CD4-positive, alpha-beta T cell treated with Interleukin-6 at 100 ng/mL for 8 hours (primary cell): ENCODE results near the gene MPO.
A peak's percentile ranks its signal among the peaks of the same experiment; 100 is the strongest.

Experiments
- DNase-seq: peaks from one replicate; pipeline ENCODE4 v3.0.0-alpha.2; 2020; ENCODE audit warnings: mixed read lengths, low spot score

The MPO gene

GRCh38 chr17:58306131-58306951, 25.6 kb upstream of the MPO start:
- DNase-seq, result no peak

DNA sequence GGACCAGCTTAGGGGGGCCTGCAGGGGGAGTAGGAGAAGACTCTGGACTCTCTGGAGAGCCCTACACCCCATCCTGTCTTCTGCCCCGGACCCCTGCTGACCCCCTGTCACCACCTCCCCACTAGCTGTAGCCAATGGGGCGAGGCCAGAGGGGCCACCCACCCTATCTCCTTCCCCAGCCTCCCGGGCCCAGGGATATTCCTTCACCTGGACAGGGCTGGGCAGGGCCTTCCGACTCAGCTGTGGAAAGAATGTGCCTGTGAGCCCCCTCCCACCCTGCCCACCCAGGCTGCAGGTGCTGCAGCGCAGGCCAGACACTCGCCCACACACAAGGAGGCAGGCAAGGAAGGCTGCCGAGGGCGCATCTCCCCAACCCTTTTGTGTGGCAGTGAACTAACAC, 24.9 kb upstream of the MPO start:
- DNase-seq, result no peak

GRCh38 chr17:58304750-58305486, 24.2 kb upstream of the MPO start:
- no peak for DNase-seq

DNA sequence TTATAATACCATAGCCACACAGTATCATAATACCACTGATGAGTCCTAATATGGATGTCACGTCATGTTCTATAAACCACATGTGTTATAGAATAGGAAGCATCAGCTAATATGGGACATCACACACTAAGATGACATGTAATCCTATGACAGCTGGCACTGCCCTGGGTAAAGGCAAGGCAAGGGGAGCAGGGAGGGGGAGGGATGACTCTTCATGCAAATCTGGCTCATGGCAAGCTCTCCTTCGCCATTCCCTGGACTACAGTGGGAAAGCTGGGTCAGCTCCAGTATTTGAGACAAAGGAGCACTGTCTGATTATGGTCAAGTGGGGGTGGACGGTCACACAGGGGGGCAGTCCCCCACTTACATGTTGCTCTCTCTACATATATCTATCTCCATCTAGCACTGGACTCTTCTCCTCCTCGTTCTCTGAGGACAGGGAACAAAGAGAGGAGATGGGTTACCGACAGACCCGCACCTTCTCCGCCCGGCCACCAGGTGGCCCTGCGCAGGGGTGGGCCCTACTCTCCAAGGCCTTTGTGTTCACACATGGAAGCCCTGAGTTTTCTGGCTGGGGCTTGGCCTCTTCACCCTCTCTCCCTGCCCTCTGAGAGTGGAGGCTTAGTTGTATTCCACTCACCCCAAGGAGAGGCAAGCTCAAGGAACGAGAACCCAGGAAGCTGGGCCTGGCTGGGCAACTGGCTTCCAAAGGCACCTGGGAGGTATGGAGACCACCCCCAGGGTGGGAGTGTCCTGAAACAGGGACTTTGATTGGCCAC, 23.4 kb upstream of the MPO start:
- DNase-seq, result peak; percentile 60

GRCh38 chr17:58302919-58303585, 22.3 kb upstream of the MPO start:
- no peak for DNase-seq

GRCh38 chr17:58302171-58302918, 21.6 kb upstream of the MPO start:
- no peak for DNase-seq

- DNase-seq, result no peak
Measured at GRCh38 chr17:58301504-58302150, 20.9 kb upstream of the MPO start.

GRCh38 chr17:58300336-58300735, 19.6 kb upstream of the MPO start:
- no peak for DNase-seq

GRCh38 chr17:58294034-58294433, 13.3 kb upstream of the MPO start:
- no peak for DNase-seq

GRCh38 chr17:58291246-58291645, 10.5 kb upstream of the MPO start:
- DNase-seq, result no peak

DNA sequence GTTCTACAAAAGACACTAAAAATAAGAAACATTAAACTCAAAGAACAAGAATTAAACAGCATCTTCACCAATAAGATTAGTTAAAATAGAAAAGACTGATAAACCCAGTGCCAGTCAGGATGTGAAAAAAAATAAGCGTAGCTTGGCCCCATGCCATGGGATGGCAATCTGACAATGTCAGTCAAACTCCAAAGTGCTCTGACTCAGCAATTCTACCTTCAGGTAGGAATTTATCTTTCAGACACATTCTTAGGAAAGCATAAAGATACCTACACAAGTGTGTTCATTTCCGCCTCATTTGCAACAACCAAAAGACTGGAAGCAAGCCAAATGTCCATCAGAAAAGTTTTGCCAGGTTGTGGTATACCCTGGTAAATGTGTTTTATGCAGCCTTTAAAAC, 9.1 kb upstream of the MPO start:
- no peak for DNase-seq

DNA sequence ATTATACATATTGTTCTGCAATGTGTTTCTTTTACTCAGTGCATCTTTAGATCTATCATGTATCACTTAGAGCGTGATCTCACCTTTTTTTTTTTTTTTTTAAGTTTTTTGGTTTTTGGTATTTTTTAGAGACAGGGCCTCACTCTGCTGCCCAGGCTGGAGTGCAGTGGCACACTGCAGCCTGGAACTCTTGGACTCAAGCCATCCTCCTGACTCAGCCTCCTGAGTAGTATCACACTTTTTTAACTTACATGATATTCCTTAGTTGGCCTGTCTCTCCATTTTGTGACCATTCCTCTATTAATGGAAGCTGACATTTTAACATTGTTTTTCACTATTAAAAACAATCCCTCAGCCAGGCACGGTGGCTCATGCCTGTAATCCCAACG, 4.7 kb upstream of the MPO start:
- no peak for DNase-seq

DNA sequence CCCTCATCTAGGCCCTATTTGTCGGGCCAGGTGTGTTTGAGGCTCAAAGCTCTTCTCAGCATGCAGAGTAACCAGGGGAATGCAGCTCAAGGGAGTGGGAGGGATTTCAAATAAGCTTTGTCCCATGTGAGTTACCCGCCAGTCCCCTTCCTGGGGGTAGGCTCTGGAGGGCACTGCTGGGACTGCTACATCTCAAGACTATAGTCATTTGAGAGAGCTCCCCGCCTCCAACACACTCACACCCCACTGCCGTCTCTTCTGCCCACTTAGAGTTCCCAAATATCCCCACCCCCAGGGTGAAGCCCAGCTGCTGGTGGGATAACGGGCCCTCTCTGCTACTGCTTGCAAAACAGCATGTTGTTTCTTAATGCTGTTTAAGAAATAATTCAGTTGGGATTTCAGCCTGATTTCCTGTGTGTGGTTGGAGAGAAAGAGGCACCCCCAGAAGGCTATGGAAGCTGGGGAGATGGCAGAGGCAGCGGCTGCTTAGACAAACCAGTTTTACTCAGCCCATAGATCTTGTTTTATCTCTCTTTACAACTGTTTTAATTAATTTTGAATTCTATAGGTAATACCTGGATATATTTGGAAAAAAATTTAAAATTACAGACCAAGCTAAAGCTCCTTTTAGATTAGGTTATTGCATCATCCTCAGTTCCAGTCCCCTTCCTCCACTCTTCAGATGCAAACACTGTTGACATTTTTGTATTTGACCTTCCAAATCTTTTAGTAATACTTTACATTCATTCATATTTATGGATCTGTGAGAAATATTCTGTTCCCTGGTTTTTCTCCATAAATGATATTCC, 4.1 kb upstream of the MPO start:
- DNase-seq, result no peak

DNA sequence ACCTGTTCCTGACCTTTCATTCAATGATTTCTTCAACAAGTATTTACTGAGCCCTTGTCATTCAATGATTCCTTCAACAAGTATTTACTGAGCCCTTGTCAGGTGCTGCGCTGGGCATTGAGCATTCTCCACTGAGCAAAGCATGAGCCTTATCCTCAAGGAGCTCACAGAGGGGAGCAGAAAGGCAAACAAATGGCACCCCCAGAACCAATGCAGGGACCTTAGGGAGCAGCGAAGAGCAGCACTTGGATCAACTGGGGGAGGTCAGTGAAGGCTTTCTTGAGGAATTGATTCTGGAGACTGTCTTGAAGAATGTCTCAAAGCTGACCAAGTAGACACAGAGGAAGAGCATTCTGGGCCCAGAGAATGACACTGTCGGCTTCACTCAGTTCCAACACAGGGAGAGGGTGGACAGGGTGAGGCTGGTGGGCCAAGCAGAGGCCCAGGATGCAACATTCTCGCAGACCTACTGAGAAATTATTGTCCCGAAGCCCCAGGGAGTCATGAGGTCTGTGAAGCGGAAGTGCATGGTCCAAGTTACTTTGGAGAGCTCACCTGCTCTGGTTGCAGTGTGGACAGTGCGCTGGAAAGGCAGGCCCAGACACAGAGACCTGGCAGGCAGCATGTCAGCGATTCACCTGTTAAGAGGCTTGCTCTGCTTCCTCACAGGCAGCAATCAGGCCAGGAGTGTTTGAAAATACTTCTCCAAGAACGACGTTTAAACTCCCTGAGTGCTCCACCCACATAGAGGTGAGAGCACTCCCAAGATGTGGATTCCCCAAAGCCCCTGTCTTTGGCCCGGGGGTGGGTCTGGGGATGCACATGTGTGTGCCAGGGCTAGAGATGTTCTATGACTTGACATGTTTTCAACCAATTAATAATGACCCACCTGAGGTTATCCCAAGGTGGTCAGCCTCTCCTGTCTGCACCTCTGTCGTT, 3.2 kb upstream of the MPO start:
- no peak for DNase-seq

- DNase-seq, result no peak
Measured at GRCh38 chr17:58282442-58282841, 1.7 kb upstream of the MPO start.

- DNase-seq, result no peak
Measured at GRCh38 chr17:58281511-58282011, 826 bp upstream of the MPO start.

DNA sequence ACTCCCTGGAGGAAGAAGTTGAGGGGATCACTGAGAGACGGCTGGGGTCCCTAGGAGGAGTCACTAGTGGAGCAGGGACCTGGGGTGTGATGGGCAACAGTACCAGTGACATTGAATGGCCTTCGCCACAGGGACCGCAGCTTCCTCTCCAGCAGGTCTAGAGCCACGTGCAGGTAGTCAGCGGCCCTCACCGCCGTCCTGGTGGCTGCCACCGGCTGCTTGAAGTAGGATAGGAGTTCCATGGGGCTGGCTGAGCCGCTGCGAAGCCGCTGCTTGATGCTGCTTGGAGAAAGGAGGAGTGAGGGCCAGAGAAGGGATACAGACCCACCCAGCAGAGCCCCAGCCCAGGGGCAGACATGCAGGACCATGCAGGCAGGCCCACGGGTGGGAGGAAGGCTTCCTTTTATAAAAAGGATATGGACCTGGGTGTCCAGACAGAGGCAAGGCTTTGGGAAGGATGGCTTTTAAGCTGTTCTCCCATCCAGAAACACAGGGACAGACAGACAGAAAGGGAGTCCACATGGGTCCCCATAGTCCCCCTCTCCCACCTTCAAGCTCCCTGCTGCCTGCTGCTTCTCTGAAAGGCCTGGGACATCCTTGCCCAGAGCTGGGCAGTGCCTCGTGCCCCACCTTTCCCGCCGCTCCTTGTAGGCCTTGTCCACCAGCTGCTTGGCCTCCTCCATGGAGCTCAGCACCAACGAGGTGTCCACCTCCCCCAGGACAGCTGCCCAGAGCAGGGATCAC, 827 bp downstream of the MPO start:
- no peak for DNase-seq
